ENCODE results near the gene CEP350. TPM values are rescaled to one million over a fixed set of nuclear protein-coding genes. Genes with fewer than 3 reads are reported as not detected.

CEP350 gene
- polyA plus RNA-seq, 1 donor (not counting 4 experiments of a cell fraction or from before 2014, with no cell fraction given): 12.0 TPM

GRCh38 chr1:180083164-180083563 is 128.6 kb downstream of the CEP350 start:
- no peak overlapping the region for H3K4me2 ChIP-seq (ENCODE audit: control insufficient read depth, extremely low read depth, insufficient read depth, low read depth, low read length)
- H3K27ac ChIP-seq (ENCODE audit: control insufficient read depth, insufficient read depth, low read length): no peak overlapping the region
- H4K20me1 ChIP-seq (ENCODE audit: control insufficient read depth, extremely low read depth, insufficient read depth, low read length): no peaks in the 10 kb centered on the region
- dilution Hi-C loops (cut with MboI; ENCODE audit: extremely low pct_ligation_motif_present, low sequenced_read_pairs): no loop called here
- H3K79me2 ChIP-seq (ENCODE audit: control insufficient read depth, insufficient read depth, low read length): no peaks in the 10 kb centered on the region
- no peaks in the 10 kb centered on the region for H3K36me3 ChIP-seq (ENCODE audit: control insufficient read depth in 2 of 2, extremely low read depth in 1 of 2, insufficient read depth in 2 of 2, low read length in 2 of 2)
- H3K27me3 ChIP-seq (ENCODE audit: control insufficient read depth, extremely low read depth, insufficient read depth, low read length): no peaks in the 10 kb centered on the region
- H3K4me1 ChIP-seq (ENCODE audit: control insufficient read depth, extremely low read depth, insufficient read depth, low read length): no peaks in the 10 kb centered on the region
- FAIRE-seq (no peak), DNase-seq (ENCODE audit: low read depth, low spot score) (no peak)
- TF ChIP-seq, protein P1, sequence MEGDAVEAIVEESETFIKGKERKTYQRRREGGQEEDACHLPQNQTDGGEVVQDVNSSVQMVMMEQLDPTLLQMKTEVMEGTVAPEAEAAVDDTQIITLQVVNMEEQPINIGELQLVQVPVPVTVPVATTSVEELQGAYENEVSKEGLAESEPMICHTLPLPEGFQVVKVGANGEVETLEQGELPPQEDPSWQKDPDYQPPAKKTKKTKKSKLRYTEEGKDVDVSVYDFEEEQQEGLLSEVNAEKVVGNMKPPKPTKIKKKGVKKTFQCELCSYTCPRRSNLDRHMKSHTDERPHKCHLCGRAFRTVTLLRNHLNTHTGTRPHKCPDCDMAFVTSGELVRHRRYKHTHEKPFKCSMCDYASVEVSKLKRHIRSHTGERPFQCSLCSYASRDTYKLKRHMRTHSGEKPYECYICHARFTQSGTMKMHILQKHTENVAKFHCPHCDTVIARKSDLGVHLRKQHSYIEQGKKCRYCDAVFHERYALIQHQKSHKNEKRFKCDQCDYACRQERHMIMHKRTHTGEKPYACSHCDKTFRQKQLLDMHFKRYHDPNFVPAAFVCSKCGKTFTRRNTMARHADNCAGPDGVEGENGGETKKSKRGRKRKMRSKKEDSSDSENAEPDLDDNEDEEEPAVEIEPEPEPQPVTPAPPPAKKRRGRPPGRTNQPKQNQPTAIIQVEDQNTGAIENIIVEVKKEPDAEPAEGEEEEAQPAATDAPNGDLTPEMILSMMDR (optimal IDR thresholded peaks at IDR 0.05 in 1 of 3, IDR thresholded peaks at IDR 0.05 in 1 of 3, conservative IDR thresholded peaks at IDR 0.05 in 1 of 3; ENCODE audit: extremely low read depth in 1 of 3, insufficient read depth in 2 of 3, low read length in 3 of 3): no peak
- TF ChIP-seq EZH2 (IDR thresholded peaks at IDR 0.05; ENCODE audit: low read length): no peak
- H2AFZ ChIP-seq (ENCODE audit: control insufficient read depth, low read length): no peak overlapping the region
- H3K4me3 ChIP-seq (ENCODE audit: control insufficient read depth in 2 of 3, extremely low read depth in 1 of 3, insufficient read depth in 2 of 3, low read depth in 1 of 3, low read length in 3 of 3): no peak overlapping the region
- H3K9me3 ChIP-seq (ENCODE audit: control insufficient read depth, low read depth, low read length): no peaks in the 10 kb centered on the region
- H3K9me1 ChIP-seq (ENCODE audit: control insufficient read depth, extremely low read depth, insufficient read depth, low read length): no peaks in the 10 kb centered on the region
- no peak overlapping the region for H3K9ac ChIP-seq (ENCODE audit: control insufficient read depth, extremely low read depth, insufficient read depth, low read length)

DNA sequence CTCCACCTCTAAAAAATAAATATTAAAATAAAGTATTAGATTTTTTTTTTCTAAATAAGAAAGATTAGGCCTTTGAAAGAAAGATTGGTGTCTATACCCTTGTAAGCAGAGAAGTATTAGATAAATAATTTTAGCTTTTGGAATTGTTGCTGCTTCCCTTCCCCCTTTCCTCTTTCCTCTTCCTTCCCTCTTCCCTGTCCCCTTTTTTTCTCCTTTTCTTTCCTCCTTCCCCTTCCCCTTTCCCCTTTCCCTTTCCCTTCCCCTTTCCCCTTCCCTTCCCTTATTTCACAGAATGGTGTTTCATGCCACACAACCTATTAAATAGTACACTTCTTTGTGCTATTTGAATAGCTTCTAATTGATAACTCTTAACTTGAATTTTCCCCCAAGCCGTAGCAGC is 130.3 kb downstream of the CEP350 start:
- Histone ChIP-seq H3K9me3 (ENCODE audit: control insufficient read depth, low read depth, low read length) (no peaks in the 10 kb centered on the region), H3K36me3 (ENCODE audit: control insufficient read depth in 2 of 2, extremely low read depth in 1 of 2, insufficient read depth in 2 of 2, low read length in 2 of 2) (no peaks in the 10 kb centered on the region), H4K20me1 (ENCODE audit: control insufficient read depth, extremely low read depth, insufficient read depth, low read length) (no peaks in the 10 kb centered on the region), H3K4me3 (ENCODE audit: control insufficient read depth in 2 of 3, extremely low read depth in 1 of 3, insufficient read depth in 2 of 3, low read depth in 1 of 3, low read length in 3 of 3) (no peak overlapping the region), H3K9me1 (ENCODE audit: control insufficient read depth, extremely low read depth, insufficient read depth, low read length) (no peaks in the 10 kb centered on the region), H3K27me3 (ENCODE audit: control insufficient read depth, extremely low read depth, insufficient read depth, low read length) (no peaks in the 10 kb centered on the region), H2AFZ (ENCODE audit: control insufficient read depth, low read length) (no peak overlapping the region), H3K27ac (ENCODE audit: control insufficient read depth, insufficient read depth, low read length) (no peak overlapping the region), H3K79me2 (ENCODE audit: control insufficient read depth, insufficient read depth, low read length) (no peaks in the 10 kb centered on the region), H3K9ac (ENCODE audit: control insufficient read depth, extremely low read depth, insufficient read depth, low read length) (no peak overlapping the region), H3K4me2 (ENCODE audit: control insufficient read depth, extremely low read depth, insufficient read depth, low read depth, low read length) (no peak overlapping the region), H3K4me1 (ENCODE audit: control insufficient read depth, extremely low read depth, insufficient read depth, low read length) (no peaks in the 10 kb centered on the region)
- TF ChIP-seq, protein P1 (optimal IDR thresholded peaks at IDR 0.05 in 1 of 3, IDR thresholded peaks at IDR 0.05 in 1 of 3, conservative IDR thresholded peaks at IDR 0.05 in 1 of 3; ENCODE audit: extremely low read depth in 1 of 3, insufficient read depth in 2 of 3, low read length in 3 of 3): no peak
- TF ChIP-seq EZH2 (IDR thresholded peaks at IDR 0.05; ENCODE audit: low read length): no peak
- dilution Hi-C loops (cut with MboI; ENCODE audit: extremely low pct_ligation_motif_present, low sequenced_read_pairs): no loop called here
- FAIRE-seq: no peak
- DNase-seq (ENCODE audit: low read depth, low spot score): no peak

All from keratinocyte (primary cell).